HG03558 (cell line): Measurements from ENCODE around the gene WIZ.
"Not testable (repeated sequence)": the region's sequence is repeated elsewhere in the genome, so short reads cannot be mapped to it uniquely, and the experiment has no call there.

Experiments
- ATAC-seq: cut with Tn5 transposase; IDR thresholded peaks from one replicate; pipeline ENCODE4 v1.9.1; 2021; ENCODE audit warnings: moderate number of reproducible peaks; ENCODE audit not compliant: unreplicated experiment; ENCODE audit errors: extremely low read depth

Gene WIZ

GRCh38 chr19:15449620-15450527, at the start of gene WIZ:
TSS of gene WIZ (minus strand) at chr19:15449956. CDS start at chr19:15448307, 1,649 bp downstream.
- no peak for ATAC-seq

- ATAC-seq = no peak
Observed at GRCh38 chr19:15498910-15499309, 49.2 kb upstream of the WIZ start.

DNA sequence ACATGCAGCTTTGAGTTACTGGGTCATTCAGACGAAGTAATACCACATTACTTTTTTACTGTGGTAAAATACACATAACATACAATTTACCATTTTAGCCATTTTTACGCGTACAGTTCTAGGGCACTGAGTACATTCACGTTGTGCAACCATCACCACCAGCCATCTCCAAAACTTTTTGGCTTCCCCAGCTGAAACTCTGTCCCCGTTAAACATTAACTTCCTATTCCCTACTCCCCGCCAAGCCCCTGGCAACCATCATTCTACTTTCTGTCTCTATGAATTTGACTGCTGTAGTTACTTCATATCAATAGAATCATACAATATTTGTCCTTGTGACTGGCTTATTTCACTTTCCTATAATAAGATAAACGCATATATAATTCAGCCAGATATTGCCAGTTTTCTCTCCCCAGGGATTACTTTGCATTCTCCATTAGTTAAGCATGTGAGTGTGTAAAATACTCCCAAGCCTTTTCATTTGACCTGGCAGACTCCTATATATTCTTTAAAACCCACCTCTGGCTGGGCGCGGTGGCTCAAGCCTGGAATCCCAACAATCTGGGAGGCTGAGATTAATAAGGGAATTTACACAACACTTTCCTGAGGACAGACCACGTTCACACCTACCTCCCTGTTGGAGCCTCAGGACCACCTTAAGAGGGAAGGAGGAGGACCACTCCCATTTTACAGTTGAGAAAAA, 48.6 kb upstream of the WIZ start:
- ATAC-seq = no peak

DNA sequence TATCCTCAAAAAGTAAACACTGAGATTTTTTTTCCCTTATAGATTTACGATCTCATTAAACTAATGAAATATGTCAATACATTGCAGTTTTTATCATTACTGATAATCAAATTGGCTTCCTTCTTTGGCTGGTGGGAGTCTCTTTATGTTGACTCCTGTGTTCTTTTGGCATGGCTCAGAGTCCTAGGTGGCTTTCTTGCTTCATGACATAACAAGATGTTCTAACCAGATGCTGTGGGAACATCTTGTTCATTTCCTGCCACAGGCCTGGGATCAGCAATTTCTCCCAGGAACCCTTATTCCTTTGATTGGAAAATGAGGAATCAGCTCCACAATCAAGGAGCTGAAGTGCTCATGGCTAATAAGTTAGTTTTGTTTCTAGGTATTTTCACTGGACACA, 45.4 kb upstream of the WIZ start:
- no peak for ATAC-seq

GRCh38 chr19:15488489-15489226, 38.9 kb upstream of the WIZ start:
- ATAC-seq = no peak

DNA sequence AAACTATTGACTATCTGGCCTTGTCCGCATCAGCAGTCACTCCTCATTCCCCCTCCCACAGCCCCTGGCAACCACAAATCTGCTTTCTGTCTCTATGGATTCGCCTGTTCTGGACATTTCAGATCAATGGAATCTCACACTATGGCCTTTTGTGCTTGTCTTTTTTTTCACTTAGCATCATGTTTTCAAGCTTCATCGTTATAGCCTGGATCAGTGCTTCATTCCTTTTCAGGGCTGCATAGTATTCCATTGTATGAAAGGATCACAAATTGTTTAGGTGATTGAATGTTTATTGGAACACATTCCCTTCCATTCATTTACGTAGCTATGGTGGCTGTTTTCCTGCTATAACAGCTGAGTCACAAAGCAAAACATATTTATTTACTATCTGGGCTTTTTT, 37.3 kb upstream of the WIZ start:
- ATAC-seq = no peak

DNA sequence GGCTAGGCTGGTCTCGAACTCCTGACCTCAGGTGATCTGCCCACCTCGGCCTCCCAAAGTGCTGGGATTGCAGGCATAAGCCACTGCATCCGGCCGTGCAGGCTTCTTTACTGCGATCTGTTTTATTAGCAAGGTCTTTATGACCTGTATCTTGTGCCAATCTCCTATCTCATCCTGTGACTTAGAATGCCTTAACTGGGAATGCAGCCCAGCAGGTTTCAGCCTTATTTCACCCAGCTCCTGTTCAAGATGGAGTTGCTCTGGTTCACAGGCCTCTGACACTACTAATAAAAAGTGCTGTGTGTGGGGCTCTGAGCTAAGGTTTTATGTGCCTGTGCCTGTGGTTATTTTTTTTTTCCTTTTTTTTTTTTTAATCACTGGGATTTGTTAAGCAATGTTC, 36.0 kb upstream of the WIZ start:
- not testable (repeated sequence) for ATAC-seq

DNA sequence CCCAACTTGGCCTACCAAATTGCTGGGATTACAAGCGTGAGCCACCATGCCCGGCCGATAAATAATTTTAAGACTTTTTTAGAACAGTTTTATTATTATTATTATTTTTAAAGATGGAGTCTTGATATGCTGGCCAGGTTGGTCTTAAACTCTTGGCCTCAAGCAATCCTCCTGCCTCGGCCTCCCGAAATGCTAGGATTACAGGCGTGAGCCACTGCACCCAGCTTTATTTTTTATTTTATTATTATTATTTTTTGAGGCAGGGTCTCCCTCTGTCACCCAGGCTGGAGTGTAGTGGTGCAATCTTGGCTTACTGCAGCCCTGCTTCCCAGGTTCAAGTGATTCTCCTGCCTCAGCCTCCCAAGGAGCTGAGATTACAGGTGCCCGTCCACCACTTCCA, 31.2 kb upstream of the WIZ start:
- ATAC-seq = not testable (repeated sequence)

GRCh38 chr19:15479391-15480345, 29.9 kb upstream of the WIZ start, which contains the start of gene PGLYRP2:
TSS of gene PGLYRP2 (minus strand) at chr19:15479501. CDS start at chr19:15479371, 130 bp downstream.
- ATAC-seq = no peak

DNA sequence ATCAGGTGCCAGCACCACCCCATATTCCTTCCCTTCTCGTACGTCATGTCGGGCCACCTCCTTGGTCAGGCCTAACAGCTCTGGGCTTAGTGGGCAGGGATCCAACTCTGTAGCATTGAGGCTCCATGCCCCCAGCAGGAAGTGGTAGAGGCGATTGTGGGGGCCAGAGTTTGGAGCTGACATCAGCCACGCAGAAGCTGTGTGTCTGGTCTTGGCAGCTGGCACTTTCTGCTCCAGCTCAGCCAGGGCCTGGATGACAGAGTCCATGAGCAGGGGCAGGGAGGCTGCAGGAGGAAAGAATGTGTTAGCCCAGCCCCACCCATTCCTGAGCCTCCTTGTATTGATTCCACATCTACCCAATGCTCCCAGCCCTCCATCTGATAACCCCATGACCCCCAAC, 26.6 kb upstream of the WIZ start:
- ATAC-seq = no peak

- no peak for ATAC-seq
Observed at GRCh38 chr19:15475611-15476010, 25.9 kb upstream of the WIZ start.

GRCh38 chr19:15475169-15475568, 25.4 kb upstream of the WIZ start:
- no peak for ATAC-seq

DNA sequence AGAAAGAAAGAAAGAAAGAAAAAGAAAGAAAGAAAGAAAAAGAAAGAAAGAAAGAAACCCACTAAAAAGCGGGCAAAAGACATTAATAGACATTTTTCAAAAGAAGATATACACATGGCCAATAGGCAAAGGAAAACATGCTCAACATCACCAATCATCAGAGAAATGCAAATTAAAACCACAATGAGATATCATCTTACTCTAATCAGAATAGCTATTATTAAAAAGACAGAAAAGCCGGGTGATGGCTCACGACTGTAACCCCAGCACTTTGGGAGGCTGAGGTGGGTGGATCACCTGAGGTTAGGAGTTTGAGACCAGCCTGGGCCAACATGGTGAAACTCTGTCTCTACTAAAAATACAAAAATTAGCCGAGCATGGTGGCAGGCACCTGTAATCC, 24.1 kb upstream of the WIZ start:
- not testable (repeated sequence) for ATAC-seq

GRCh38 chr19:15471639-15472101, 21.9 kb upstream of the WIZ start:
- no peak for ATAC-seq

DNA sequence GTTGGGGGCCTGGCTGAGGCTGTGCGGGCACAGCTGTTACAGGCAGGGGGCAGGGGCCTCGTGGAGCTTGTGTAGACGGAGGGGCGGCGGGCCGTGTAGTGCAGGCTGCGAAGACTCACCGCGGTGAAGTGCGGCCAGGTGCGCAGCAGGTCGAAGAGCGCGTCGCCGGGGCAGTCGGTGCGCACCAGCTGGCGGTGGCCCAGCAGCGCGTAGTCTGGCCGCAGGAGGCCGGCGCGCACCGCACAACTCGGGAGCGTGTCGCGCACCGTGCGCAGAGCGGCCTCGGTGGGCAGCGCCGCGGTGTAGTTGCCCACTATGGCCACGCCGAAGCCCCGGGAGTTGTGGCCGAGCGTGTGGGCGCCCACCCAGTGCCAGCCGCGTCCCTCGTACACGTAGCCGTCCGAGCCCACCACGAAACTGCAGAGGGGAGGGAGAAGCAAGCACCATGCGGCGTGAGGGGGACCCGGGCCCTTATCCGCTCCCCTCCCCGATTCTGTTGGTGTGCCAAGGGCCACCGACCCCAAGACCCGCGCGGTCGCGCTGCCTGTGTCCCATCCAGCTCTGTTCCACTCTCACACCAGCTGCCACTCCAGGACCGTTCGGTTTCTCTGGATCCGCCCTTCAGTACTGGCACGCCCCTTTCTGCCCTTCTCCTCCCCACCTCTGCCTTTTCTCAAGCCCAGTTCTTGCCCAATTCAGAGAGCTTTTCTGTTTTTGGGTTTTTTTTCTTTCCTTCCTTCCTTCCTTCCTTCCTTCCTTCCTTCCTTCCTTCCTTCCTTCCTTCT, 19.9 kb upstream of the WIZ start:
- no peak for ATAC-seq

GRCh38 chr19:15468675-15469512, 19.1 kb upstream of the WIZ start:
- ATAC-seq = no peak

GRCh38 chr19:15467734-15468214, 18.0 kb upstream of the WIZ start:
- ATAC-seq = no peak
